Measurements from ENCODE around the gene GNG11. TPM values are rescaled to one million over a fixed set of nuclear protein-coding genes. Genes with fewer than 3 reads are reported as not detected.

The GNG11 gene
- total RNA-seq, 3 donors from 2014 or later (not counting 1 experiment from before 2014, with no cell fraction given): 0.57 to 4.0 (median 1.5) TPM

DNA sequence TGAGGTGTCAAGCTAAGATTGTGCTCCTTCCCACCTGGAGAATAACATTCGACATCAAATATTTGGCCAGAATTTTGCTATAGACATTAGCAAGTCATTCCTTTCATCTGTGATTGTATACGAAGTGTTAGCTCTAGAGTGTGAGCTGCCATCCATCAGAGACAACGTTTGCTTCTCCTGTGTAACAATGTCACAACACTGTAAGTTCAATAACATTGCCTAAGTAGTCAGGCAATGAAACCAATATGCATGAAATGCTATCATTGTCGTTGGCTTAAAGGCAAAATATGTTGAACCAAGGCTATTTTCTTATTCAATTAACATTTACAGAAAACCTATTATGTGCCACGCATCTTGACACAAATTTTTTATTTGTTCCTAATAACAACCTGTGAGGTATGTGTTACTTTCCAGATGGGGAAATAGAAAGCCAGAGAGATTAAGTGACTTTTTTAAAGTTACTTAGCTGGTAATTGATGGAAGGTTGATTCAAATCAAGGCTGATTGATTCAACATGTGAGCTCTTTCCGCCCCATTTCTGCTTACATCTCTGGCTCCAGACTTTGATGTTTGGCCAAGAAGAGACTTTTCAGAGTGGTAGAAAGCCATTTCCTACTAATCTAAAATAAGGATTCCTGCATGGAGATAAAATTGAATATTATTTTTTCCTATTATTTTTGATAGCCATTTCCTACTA, 50.6 kb downstream of the GNG11 start:
- no peak overlapping the region for H3K27ac Mint-ChIP-seq
- Histone ChIP-seq H3K27me3 (ENCODE audit: control insufficient read depth, insufficient read depth, low read length) (no peaks in the 10 kb centered on the region), H3K9me3 (ENCODE audit: control insufficient read depth, insufficient read depth, low read length) (no peaks in the 10 kb centered on the region), H3K27ac (ENCODE audit: low read length) (no peak overlapping the region), H3K36me3 (ENCODE audit: control insufficient read depth, insufficient read depth, low read length) (no peaks in the 10 kb centered on the region), H3K4me3 (ENCODE audit: low read length) (no peak overlapping the region), H3K4me1 (ENCODE audit: control insufficient read depth, insufficient read depth, low read length) (no peaks in the 10 kb centered on the region)
- H3K4me1 Mint-ChIP-seq: no peaks in the 10 kb centered on the region
- 90% methylated on average over 5 of the region's 6 CpGs for WGBS (ENCODE audit: insufficient coverage)
- H3K9me3 Mint-ChIP-seq: no peaks in the 10 kb centered on the region
- no peaks in the 10 kb centered on the region for H3K27me3 Mint-ChIP-seq (ENCODE audit: low read depth in 2 of 2)
- ATAC-seq: no peak
- no peaks in the 10 kb centered on the region for H3K36me3 Mint-ChIP-seq
- no peak overlapping the region for H3K4me3 Mint-ChIP-seq
- intact Hi-C loops (cut with micrococcal nuclease): no loop called here
- no peak for DNase-seq
- TF ChIP-seq, protein P1, sequence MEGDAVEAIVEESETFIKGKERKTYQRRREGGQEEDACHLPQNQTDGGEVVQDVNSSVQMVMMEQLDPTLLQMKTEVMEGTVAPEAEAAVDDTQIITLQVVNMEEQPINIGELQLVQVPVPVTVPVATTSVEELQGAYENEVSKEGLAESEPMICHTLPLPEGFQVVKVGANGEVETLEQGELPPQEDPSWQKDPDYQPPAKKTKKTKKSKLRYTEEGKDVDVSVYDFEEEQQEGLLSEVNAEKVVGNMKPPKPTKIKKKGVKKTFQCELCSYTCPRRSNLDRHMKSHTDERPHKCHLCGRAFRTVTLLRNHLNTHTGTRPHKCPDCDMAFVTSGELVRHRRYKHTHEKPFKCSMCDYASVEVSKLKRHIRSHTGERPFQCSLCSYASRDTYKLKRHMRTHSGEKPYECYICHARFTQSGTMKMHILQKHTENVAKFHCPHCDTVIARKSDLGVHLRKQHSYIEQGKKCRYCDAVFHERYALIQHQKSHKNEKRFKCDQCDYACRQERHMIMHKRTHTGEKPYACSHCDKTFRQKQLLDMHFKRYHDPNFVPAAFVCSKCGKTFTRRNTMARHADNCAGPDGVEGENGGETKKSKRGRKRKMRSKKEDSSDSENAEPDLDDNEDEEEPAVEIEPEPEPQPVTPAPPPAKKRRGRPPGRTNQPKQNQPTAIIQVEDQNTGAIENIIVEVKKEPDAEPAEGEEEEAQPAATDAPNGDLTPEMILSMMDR (IDR thresholded peaks at IDR 0.05): no peak

- no peak overlapping the region for H3K27ac Mint-ChIP-seq
- H3K36me3 ChIP-seq (ENCODE audit: control insufficient read depth, insufficient read depth, low read length): no peaks in the 10 kb centered on the region
- no peaks in the 10 kb centered on the region for H3K9me3 Mint-ChIP-seq
- no peak overlapping the region for H3K4me3 ChIP-seq (ENCODE audit: low read length)
- no peaks in the 10 kb centered on the region for H3K36me3 Mint-ChIP-seq
- no peaks in the 10 kb centered on the region for H3K27me3 ChIP-seq (ENCODE audit: control insufficient read depth, insufficient read depth, low read length)
- WGBS (ENCODE audit: insufficient coverage): no CpG with 5 or more reads among the region's 1 CpG
- DNase-seq (no peak), ATAC-seq (no peak)
- no peak overlapping the region for H3K27ac ChIP-seq (ENCODE audit: low read length)
- intact Hi-C loops (cut with micrococcal nuclease): no loop called here
- TF ChIP-seq, protein P1 (IDR thresholded peaks at IDR 0.05): no peak
- no peak overlapping the region for H3K4me3 Mint-ChIP-seq
- H3K9me3 ChIP-seq (ENCODE audit: control insufficient read depth, insufficient read depth, low read length): no peaks in the 10 kb centered on the region
- peaks cover 0 to 6% of the 10 kb centered on the region in 2 donors for H3K4me1 Mint-ChIP-seq
- H3K4me1 ChIP-seq (ENCODE audit: control insufficient read depth, insufficient read depth, low read length): no peaks in the 10 kb centered on the region
- H3K27me3 Mint-ChIP-seq (ENCODE audit: low read depth in 2 of 2): peaks cover 4 to 6% of the 10 kb centered on the region in 2 donors
Measured at GRCh38 chr7:93973134-93973533, 51.6 kb downstream of the GNG11 start.

GRCh38 chr7:93977211-93977950, 55.8 kb downstream of the GNG11 start:
- Histone ChIP-seq H3K4me3 (ENCODE audit: low read length) (no peak overlapping the region), H3K36me3 (ENCODE audit: control insufficient read depth, insufficient read depth, low read length) (no peaks in the 10 kb centered on the region), H3K9me3 (ENCODE audit: control insufficient read depth, insufficient read depth, low read length) (no peaks in the 10 kb centered on the region), H3K4me1 (ENCODE audit: control insufficient read depth, insufficient read depth, low read length) (no peaks in the 10 kb centered on the region), H3K27me3 (ENCODE audit: control insufficient read depth, insufficient read depth, low read length) (no peaks in the 10 kb centered on the region), H3K27ac (ENCODE audit: low read length) (no peak overlapping the region)
- no peak for ATAC-seq
- peaks cover 6 to 7% of the 10 kb centered on the region in 2 donors for H3K27me3 Mint-ChIP-seq (ENCODE audit: low read depth in 2 of 2)
- DNase-seq: no peak
- H3K4me3 Mint-ChIP-seq: no peak overlapping the region
- H3K36me3 Mint-ChIP-seq: no peaks in the 10 kb centered on the region
- intact Hi-C loops (cut with micrococcal nuclease): no loop called here
- WGBS (ENCODE audit: insufficient coverage): 74% methylated on average over 6 of the region's 7 CpGs
- TF ChIP-seq, protein P1 (IDR thresholded peaks at IDR 0.05): no peak
- H3K27ac Mint-ChIP-seq: no peak overlapping the region
- no peaks in the 10 kb centered on the region for H3K9me3 Mint-ChIP-seq
- peaks cover 0 to 6% of the 10 kb centered on the region in 2 donors for H3K4me1 Mint-ChIP-seq

Other genes with a start within 250 kb of the GNG11 start
- gene TFPI2, start 31.0 kb upstream of the GNG11 start, total RNA-seq: not detected
- gene GNGT1, start 15.2 kb upstream of the GNG11 start, total RNA-seq: not detected
- gene BET1, start 82.6 kb downstream of the GNG11 start, total RNA-seq: 10 to 100 TPM; 13.1 to 14.0 (median 13.9) TPM